Psoas muscle (tissue), 8 donors: ENCODE data around the gene SLCO3A1. TPM values are rescaled to one million over a fixed set of nuclear protein-coding genes. Genes with fewer than 3 reads are reported as not detected.
A peak's percentile ranks its signal among the peaks of the same experiment; 100 is the strongest.

Experiments
- ATAC-seq, 4 donors: fragments of 200-7000 bp; cut with Tn5 transposase; one replicate each; pipeline ENCODE4 v1.9.1; 2020; ENCODE audit warnings: moderate library complexity in 3 of 4, mild to moderate bottlenecking in 2 of 4
- DNase-seq, 2 donors: peaks; one replicate each; pipeline ENCODE4 v3.0.0-alpha.2; 2020
- H3K27ac ChIP-seq: fragments of 200-600 bp; one replicate; pipeline ENCODE4 v1.8.0; 2022
- H3K27me3 ChIP-seq, 3 donors: fragments of 200-600 bp in 1 of 3; one replicate each; pipeline versions ENCODE4 v1.6.1 to v1.8.0; 2013 to 2022; ENCODE audit warnings: low read length in 2 of 3, mild to moderate bottlenecking in 2 of 3, moderate library complexity in 1 of 3; ENCODE audit not compliant: insufficient read depth in 3 of 3
- H3K36me3 ChIP-seq, 2 donors: fragments of 200-600 bp in 1 of 2; one replicate each; pipeline versions ENCODE4 v1.6.1 to v1.8.0; 2013 to 2022; ENCODE audit warnings: low read depth in 1 of 2, mild to moderate bottlenecking in 1 of 2, moderate library complexity in 1 of 2; ENCODE audit not compliant: insufficient read depth in 1 of 2
- H3K4me1 ChIP-seq: fragments of 200-600 bp; one replicate; pipeline ENCODE4 v1.8.0; 2022
- H3K4me3 ChIP-seq: fragments of 200-600 bp; one replicate; pipeline ENCODE4 v1.8.0; 2022; ENCODE audit warnings: mild to moderate bottlenecking
- H3K9me3 ChIP-seq: fragments of 200-600 bp; one replicate; pipeline ENCODE4 v1.8.0; 2022
- CTCF ChIP-seq: fragments of 200-600 bp; IDR thresholded peaks from one replicate; pipeline ENCODE4 v1.8.0; 2022; ENCODE audit warnings: antibody characterized with exemption
- WGBS, 3 donors: extraction: QIAGEN DNeasy Blood & Tissue Kit; methylation state at CpG; one replicate each; pipeline versions ENCODE4 v1.1.6 to v1.1.7; 2013; 5-methylcytosine and 5-hydroxymethylcytosine counted together
- intact Hi-C, 2 donors: fragments of 100-400 bp; cut with DNase I; formaldehyde crosslinking; loops; one replicate each; pipeline versions ENCODE4 v1.11.0 to v1.14.2; 2022
- polyA plus RNA-seq, 3 donors: library from polyadenylated mRNA; stranded (reverse); fragments of 200-250 nt; gene quantifications; one replicate each; pipeline ENCODE4 v1.2.3, GENCODE V29; 2013
- total RNA-seq, 4 donors: library from RNA; stranded (reverse); fragmentation: NEBNext Ultra II Directional in 2 of 4; extraction: Animal tissue kit (Norgen Biotek cat#: 25700) in 2 of 4; gene quantifications; one replicate each; pipeline versions ENCODE4 v1.2.1 to v1.2.4, GENCODE V29; 2021 to 2023
- donor health status: healthy with polysubstance abuse.
- donor health status: DM: no; HTN: no; CAD: no; lungs with moderate emphysema.
- donor health status: Bipolar disorder and iron deficiency.
- donor health status: healthy.
- donor health status: DM: yes; HTN: yes; CAD: no.
- donor health status: DM: no; HTN: no; CAD: no.
- donor health status: DM: no; HTN: no; CAD: no.
- donor health status: DM: yes; HTN: yes; CAD: no.

SLCO3A1 gene
- total and polyA plus RNA-seq, 7 donors, result 3.5 to 10.3 (median 9.4) TPM

DNA sequence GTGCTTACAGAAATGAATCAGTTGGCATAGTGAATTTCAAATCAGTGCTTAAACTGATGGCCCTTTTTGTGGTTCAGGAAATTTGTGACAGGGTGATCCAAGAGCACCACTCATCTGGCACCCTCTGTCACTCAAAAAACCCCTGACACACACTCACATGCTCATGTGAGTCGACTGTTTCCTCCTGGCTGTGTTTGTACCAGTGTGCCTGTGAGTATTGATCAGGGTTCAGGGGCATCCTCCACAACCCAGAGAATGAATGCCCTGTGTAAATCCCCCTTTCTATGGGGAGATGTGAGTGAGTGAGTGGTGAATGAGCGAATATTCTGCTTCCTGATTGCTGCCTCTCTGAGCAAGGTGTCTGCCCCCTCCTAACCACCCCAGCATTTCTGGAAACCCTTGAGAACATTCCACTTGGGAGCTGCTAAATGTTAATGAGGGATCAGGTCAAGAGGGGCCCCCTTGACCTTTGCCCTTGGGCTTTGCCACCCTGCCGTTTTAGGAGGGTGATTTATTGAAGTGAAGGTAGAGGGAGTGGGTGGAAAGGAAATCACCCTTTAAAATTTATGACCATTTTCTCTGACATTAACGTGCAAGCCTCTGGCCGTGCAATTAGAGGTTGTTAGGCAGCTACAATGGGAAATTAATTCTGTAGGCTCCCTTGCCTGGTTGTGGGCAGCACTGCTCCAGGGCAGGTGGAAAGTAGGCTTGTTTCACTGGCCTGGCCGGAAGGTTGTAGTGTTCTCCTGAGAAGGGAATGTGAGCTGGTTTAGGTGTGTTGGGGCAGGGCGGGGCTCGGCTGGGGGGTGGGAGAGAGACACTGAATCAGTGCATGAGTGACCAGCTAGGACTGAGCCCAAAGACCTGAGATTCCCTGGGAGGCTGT, 87.2 kb downstream of the SLCO3A1 start:
- intact Hi-C loops, result loop anchor here in 1 of 2 donors (5.0 to 10.0 kb wide), 2 partner anchors 88 to 636 kb away; partner anchors contain the start of gene SLCO3A1
- ATAC-seq, result no peak
- 77 to 90% (median 88%) methylated on average over 8 of the region's 8 CpGs for WGBS, 3 donors
- Histone ChIP-seq H3K27me3 (no peaks in the 10 kb centered on the region), H3K4me1 (peaks cover 32% of the 10 kb centered on the region), H3K36me3 (no peaks in the 10 kb centered on the region), H3K4me3 (no peak overlapping the region), H3K9me3 (no peaks in the 10 kb centered on the region), H3K27ac (no peak overlapping the region)
- no peak for TF ChIP-seq CTCF
- no peak for DNase-seq

GRCh38 chr15:91941871-91942658, 88.6 kb downstream of the SLCO3A1 start:
- H3K9me3 ChIP-seq, result no peaks in the 10 kb centered on the region
- peaks cover 45% of the 10 kb centered on the region for H3K4me1 ChIP-seq
- TF ChIP-seq CTCF, result no peak
- no peaks in the 10 kb centered on the region for H3K27me3 ChIP-seq
- 80 to 84% (median 82%) methylated on average over 9 of the region's 9 CpGs for WGBS, 3 donors
- no peaks in the 10 kb centered on the region for H3K36me3 ChIP-seq
- ATAC-seq (no peak), DNase-seq (no peak)
- intact Hi-C loops, result loop anchor here in 1 of 2 donors (5.0 to 10.0 kb wide), 2 partner anchors 90 to 637 kb away; partner anchors contain the start of gene SLCO3A1
- H3K4me3 ChIP-seq, result no peak overlapping the region
- H3K27ac ChIP-seq, result no peak overlapping the region

DNA sequence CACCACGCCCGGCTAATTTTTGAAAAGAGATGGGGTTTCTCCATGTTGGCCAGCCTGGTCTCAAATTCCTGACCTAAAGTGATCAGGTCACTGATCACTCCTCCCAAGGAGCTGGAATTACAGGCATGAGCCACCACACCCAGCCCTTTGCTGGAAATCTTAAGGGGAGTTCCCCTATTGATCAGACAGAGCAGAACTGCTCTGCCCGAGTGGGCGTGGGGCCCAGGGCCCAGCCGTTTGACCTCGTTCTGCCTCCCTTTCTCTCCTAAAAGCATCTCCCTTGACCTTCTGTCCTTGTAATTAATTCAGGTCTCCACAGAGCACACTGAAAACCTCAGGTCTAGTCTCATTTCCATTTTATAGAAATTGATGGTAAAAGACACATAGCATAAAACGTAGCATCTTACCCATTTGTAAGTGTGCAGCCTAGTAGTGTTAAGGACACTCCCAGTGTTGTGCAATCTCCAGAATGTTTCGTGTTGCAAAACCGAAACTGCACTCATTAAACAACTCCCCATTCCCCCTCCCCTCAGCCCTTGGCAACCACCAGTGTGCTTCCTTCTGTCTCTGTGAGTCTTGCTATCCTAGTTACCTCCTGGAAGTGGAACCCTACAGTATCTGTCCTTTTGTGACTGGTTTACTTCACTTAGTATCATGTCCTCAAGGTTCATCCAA, 89.3 kb downstream of the SLCO3A1 start:
- no peaks in the 10 kb centered on the region for H3K27me3 ChIP-seq
- ATAC-seq, result peak; percentile 70 to 90 (median 82)
- no peaks in the 10 kb centered on the region for H3K36me3 ChIP-seq
- no peaks in the 10 kb centered on the region for H3K9me3 ChIP-seq
- intact Hi-C loops, result loop anchor here in 1 of 2 donors (5.0 to 10.0 kb wide), 2 partner anchors 91 to 638 kb away; partner anchors contain the start of gene SLCO3A1
- H3K4me3 ChIP-seq, result peak overlapping the region; percentile 37
- peaks cover 47% of the 10 kb centered on the region for H3K4me1 ChIP-seq
- peak; percentile 82 to 85 for DNase-seq
- 31 to 36% (median 34%) methylated on average over 9 of the region's 9 CpGs for WGBS, 3 donors
- TF ChIP-seq CTCF, result no peak
- peak overlapping the region; percentile 34 for H3K27ac ChIP-seq

DNA sequence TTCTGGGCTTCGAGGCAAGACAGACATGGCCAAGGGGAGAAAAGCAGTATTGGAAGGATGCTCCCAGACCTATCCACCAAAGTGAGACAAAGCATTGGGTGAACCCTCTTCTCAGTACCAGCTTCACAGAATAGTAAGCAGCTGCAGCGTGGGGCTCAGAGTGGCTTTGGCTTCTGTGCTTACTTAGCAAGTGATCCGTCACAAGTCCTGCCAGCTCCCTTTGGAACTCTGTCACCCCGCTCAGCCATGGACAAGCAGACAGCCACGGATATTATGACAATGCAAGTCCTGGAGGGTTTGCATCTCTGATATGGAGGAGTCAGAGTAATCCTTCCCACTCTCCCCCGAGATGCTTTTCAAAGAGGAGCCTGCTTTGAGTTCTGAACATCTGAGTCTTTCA, 90.8 kb downstream of the SLCO3A1 start:
- no peak for TF ChIP-seq CTCF
- Histone ChIP-seq H3K4me3 (no peak overlapping the region), H3K27me3 (no peaks in the 10 kb centered on the region), H3K4me1 (peaks cover 54% of the 10 kb centered on the region), H3K9me3 (no peaks in the 10 kb centered on the region), H3K36me3 (no peaks in the 10 kb centered on the region), H3K27ac (peak overlapping the region; percentile 27)
- DNase-seq, result no peak
- WGBS, 3 donors, result 28 to 39% (median 31%) methylated on average over 6 of the region's 6 CpGs
- intact Hi-C loops, result loop anchor here in 1 of 2 donors (5.0 to 10.0 kb wide), 2 partner anchors 92 to 640 kb away; partner anchors contain the start of gene SLCO3A1
- ATAC-seq, result peak; percentile 27 to 76 (median 61)
